GM19395 (cell line): ENCODE data around the gene NR1D1.
A peak's percentile ranks its signal among the peaks of the same experiment; 100 is the strongest.

Experiments
- ATAC-seq: cut with Tn5 transposase; IDR thresholded peaks from one replicate; pipeline ENCODE4 v1.9.1; 2021; ENCODE audit warnings: mild to moderate bottlenecking, moderate library complexity; ENCODE audit not compliant: unreplicated experiment

Gene NR1D1

DNA sequence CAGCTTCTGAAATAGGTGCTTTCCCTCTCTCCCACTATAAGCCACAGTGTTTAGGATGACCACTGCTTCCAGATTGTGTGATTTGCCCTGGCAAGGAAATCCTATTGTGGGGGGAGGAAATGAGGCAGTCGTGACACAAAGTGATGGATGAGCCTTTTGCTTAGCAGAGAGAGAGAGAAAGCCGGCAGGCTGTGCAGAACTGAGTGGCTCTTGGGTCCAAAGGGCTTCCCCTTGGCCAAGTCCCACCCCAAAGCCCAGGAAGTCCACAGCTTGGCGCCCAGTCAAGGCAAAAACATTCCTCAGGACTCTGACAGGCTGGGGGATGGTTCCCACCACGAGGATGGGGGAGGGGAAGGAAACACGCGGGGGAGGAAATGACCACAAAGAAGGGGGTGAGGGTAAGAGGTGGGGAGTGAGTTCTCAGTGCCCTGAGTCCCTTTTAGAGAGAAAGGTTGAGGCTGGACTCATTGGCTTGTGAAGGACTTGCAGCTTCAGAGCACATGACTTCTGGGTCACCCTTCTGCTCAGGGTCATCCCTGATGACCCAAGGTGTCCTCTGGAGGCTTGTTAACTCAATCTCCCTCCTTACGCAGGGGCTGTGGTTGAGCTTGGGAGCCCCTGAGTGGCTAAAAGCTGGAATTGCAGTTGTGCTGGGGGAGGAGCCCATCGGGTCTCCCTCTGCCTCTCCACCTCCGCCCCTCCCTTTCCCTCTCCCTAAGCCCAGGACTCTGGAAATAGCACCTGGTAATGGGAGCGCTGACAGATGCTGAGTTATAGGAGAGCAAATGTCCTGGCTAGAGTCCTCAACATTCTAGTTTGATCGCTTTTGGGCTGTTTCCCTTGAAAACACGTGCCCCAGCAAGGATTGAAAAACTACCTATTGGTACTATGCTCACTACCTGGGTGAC lies 11.1 kb upstream of the NR1D1 start:
- ATAC-seq = peak; percentile 60

DNA sequence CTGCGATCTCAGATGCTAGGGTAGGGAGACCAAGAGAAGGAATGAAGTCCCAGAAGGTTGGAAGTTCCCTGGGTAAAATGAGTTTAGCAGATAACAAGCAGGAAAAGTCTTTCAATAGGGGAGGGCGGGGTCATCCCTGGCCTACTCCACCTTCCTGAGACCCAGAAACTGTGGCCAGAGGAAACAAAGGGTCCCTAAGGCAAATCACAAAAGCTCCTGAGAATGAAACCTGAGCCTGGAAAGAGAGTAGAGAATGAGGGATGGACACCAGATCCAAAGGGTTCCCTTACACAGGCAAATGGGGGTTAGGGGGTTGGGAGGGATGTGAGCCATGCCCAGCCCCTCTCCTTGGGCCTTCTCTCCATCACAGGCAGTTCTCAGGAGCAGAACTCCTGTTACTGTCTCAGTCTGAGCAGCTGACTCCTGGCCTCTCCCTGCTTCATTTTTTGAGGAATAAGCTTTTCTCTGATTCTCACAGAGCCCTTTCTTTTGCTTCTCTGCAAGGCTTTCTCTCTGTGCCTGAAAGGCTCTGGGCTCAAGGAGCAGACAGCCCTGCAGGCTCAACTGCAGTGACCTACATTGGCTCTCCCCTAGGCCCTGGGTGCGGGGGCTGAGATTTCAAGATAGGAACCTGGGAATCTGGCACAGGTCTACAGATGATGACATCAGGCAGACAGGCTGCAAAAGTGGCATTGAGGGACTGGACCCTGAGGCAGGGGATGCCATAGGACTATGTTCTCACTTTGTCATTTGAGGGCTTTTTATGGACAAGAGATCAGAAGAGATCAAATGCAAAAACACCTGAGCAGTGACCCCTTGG lies 9.8 kb upstream of the NR1D1 start:
- no peak for ATAC-seq

DNA sequence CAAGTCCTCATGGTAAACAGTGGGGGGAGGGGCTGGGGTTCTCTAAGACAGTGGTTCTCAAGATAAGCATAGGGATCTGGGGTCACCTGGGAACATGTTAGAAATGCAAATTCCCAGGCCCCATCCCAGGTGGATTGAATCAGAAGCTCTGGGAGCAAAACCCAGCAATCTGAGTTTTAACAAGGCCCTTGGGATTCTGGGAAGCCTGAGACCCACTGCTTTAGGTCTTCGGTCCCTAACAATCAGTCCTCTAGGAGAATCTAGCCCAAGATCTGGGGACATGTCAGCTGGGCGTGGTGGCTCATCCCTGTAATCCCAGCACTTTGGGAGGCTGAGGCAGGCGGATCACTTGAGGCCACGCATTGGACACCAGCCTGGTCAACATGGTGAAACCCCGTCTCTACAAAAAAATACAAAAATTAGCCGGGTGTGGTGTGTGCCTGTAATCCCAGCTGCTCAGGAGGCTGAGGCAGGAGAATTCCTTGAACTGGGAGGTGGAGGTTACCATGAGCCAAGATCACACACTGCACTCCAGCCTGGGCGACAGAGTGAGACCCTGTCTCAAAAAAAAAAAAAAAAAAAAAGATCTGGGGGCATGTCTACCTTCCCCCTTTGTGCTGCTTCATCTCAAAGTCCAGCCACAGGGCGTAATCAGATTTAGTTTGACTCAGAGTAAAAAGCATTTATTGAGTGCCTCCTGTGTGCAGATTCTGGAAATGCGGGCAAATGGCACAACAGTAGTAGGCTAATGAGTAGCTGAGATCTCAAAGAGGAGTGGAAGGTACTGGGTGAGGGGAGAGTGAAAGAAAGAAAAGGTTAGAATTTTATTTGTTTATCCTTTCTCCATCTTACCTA lies 8.8 kb upstream of the NR1D1 start:
- no peak for ATAC-seq

DNA sequence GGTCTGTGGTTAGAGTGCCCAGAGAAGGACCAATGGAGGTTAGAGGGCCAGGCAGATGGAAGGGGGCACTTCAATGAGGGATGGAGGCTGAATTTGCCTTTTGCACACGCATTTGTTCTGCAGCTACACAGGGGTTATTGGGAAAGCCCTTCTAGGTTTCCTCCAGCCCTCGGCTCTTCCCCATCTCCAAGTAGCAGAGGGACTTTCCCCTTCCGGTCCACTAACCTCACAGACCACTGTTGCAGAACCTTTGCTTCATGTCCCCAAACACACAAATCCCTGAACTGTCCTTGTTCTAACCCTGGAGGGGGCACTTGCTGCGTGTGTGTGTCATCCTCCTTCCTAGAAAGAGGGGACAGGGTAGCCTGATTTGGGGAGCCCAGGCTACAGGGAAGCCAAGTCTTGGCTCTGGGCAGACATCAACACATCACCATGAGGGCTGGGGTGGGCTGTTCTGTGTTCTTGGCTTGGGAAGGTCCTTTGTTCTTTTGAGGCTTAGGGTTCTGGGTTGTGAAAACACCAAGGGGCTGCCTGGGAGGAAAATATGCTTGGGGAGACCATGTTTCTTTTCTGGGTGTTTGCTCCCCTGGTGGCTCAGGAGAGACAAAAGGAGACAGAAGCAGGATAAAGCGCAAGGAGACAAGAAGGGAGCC lies 7.3 kb upstream of the NR1D1 start:
- no peak for ATAC-seq

DNA sequence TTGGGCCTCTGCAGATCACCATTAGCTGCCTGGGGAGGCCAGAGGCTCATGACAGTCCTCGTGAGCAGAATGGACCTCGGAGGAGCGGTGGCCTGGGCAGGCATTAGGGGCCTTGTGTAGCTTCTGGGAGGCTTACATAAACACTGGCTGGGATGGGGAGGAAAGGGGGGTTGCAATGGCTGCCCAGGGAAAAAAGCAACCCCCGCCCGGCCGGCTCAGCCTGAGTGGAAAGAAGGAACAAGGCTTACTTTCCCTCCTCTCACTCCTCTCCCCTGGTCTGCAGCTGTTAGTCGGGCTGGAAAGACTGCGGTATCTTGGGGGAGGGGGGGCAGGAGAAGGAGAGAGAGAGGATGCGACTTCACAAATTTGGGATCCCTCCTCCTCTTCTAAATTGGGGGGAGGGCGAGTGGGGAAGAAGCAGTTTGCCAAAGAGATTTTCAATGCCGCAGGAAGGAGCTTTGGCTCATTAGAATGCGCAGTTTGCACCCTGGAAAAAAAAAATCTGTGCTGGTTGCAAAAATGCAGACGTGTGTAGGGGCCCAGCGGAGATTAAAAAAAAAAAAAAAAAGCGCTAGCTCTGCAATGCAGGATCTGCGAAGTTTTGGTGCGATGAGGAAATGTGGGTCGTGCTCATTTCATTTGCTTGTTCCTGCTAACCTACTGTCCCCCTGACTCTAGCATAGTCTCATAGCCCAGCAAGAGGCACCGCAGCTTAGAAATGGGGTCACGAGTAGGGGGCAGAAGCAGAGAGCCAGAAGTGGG lies 6.6 kb upstream of the NR1D1 start:
- ATAC-seq = no peak

DNA sequence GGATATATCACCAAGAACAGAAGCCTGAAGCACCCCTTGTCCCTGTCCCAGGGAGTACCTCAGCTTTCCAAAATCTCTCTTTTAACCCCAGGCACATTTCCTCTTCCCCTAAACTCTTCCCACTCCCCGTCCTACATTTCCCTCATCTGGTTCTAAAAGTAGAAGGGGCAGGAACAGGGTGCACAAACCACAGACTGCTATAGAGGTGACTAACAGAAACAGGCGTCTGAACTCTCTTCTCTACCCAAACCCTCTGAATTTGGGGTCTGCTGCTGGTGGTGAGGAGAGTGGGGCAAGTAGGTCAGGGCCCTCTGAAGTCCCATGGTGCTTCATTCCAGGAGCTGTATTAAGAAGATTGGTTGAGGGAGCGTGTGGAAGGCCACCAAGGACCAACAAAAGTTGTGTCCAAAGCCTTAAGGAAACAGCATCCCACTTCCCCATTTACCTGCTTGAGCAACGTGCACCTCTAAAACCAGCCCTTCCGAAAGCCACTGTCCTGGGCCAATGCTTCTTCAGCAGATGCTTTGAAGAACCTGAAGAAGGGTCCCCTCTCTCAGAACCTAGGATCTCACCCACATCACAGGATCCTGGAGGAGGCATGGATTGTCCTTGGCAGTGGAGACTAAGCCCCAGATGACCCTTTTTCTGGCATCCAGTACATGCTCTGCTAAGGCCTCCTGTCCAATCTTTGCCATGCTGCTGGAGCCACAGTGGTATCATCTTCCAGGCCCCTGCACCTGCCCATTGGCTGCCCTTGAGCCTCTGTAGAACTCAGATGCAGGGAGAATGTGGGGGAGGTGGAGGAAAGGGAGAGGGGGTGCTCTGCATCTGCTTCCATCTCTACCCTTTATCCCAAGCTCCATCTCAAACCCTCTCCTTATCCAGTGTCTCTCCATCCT lies 5.7 kb upstream of the NR1D1 start:
- ATAC-seq = no peak

DNA sequence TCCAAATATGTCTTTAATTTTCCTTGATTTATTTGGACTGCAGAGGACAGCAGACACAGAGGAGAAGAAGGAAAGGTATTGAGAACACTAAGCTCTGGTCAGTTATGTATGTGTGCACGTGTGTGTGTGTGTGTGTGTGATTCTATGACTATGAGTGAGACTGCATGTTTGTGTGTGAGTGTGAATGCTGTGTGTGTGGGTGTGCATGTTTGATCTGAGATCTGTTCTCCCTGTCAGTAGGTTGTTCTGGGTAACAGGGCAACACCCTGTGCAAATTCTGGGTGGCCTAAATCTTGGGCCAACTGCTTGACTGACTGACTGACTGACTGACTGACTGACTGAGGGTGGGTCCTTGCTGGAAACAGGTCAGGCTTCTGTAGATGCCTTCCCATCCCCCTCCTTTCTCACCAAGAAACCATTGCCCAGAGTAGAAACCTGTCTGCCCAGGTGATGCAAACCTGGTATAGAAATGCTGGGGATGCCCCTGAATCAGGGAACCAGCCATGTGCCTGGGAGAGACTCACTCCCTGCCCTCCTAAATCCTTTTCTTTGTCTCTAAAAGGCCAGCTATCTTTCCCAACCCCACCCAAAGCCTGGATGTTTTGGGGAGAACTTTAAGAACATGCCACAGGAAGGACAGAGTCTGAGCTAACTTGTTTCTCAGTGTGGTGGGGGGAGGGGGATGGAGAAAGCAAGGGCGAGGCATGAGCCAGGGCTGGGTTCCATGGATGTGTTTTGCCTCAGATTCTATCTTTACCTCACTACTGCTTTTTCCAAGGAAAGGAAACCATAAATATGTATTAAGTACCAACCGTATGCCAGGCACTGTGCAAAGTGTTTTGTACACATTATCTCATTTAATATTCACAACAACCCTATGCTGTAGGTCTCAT lies 4.5 kb upstream of the NR1D1 start:
- ATAC-seq = no peak

DNA sequence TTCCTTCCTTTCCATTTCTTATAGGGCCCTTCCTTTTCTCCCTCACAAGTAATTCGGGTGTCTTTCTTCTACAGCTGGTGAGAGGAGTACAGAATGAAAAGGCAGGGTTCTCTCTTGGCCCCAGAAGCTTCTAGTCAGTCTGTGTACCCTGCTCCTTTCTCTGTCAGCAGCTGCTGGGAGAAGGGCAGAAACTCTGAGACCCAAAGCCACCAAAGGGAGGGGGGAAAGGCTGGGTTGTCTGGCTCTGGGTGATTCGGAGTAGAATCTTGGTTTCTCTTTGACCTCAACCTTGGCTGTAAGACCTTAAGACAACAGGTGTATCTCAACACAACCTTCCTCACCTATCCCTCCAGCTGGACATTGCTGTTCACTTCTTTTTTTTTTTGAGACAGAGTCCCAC lies 3.3 kb upstream of the NR1D1 start:
- no peak for ATAC-seq

DNA sequence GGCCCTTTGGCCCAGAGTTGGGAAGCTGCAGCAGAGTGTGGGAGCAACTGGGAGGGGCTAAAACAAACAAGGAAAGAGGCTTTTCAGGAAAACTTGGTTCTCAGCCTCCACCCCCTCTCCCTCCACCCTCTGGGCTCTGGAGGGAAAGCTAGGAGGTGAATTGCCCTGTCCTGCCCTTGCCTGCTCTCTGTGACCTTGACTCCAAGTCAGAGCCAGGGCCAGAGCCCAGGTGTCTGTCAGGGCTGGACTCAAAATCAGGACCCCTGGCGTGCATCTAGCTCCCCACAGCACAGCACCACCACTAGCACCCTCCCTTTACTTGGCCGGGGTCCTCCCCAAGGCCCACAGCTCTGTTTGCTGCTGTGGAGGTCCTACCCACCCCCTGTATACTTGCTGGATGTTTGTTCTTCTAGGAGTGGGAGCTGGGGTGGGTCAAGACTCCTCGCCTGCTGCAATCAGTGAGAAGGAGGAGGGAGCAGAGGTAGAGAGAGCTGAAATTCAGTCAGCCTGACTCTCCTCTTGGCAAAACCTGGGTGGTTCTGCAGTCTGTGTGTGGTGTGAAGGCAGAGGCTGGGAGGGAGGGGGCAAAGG lies 2.8 kb upstream of the NR1D1 start:
- ATAC-seq = no peak

DNA sequence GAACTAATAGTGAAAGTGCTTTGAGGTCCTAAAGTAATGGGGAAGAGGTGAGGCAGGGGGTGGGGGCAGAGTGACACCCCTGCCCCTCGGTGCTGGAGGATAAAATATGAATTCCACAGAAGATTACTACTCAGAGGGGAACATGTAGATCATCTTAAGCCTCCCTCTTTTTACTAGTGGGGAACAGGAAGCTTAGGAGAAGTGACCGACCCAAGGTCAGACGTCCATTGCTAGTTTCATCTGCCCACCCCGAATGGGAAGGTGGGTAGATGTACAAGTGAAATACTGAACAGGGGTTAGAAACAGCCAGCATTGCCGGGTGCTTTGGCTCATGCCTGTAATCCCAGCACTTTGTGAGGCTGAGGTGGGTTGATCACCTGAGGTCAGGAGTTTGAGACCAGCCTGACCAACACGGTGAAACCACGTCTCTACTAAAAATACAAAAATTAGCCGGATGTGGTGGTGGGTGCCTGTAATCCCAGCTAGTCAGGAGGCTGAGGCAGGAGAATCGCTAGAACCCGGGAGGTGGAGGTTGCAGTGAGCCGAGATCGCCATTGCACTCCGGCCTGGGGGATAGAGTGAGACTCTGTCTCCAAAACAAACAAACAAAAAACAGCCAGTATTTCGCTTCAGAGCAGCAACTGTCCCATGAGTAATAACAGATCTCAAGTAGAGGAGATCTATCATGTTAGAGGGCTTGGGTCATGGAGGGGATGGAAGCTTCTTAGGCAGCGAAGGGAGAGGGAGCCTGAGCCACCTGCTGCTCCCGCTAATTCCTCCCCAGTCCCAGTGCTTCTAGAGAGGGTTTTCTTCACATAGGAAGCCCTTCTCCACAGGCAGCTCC lies 1.2 kb upstream of the NR1D1 start:
- ATAC-seq = no peak

DNA sequence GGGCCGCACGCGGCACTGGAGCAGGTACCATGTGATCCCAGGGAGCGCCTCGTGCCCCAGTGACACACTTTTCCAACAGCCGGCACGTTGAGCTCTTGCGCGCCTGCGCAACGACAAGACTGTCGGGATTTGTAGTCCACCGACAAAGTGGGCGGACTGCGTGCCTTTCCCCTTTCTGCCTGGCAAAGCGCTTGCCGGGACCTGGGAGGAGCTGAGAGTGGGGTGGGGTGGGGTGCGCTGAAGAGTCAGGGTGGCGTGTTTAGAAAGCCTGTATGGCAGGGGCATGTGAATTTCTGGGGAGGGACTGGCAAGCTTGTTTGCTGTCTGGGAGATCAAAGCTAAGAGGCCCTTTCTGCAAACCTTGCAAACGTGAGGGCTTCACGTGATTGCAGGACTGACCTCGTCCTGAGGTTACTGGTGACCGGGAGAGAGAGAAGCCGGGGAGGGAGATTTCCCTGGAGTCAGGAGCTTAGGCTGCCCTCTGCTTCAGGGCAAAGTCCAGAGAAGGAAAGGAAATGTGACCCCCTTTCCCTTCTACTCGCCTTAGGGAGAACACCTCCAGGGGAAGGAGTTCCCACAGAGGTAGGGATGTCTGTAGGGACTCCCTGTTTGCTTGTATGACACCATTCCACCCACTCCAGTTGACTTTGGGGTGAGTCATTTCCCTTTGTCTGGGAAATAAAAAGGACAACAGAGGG lies 429 bp upstream of the NR1D1 start:
- no peak for ATAC-seq

DNA sequence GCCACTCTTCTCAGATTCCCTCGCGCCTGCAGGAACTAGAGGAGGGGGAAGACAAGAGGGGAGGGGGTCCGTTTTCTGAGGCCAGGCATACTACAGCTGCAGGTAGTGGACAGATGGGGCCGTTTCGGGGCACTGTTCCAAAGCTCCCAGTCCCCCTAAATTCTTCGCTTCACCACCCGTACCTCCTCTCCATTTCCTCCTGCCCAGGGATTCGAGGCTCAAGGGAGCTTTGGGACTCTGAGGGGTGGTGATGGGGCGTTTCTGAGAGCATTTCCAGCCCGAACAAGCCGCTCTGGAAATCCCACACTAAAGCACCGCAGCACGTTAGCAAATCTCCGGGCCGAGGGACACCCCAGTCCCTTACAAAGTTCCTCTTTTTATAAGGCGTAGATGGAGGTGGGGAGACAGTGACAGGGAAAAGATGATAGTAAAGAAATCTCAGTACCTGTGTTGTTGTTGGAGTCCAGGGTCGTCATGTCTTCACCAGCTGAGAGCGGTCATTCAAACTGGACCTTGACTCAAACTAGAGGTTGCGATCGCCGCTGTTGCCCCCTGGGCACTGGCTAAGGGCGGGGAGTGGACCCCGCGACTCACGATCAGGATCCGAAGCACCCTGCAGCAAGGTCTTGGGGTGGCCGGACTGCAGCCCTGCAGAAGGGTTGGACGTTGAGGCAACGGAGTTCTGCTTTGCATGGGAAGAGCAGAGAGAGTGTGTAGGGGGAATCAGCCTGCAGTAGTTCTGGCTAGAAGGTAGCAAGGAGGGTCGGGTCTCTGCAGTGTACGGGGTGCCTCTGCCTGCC lies 570 bp downstream of the NR1D1 start:
- no peak for ATAC-seq

DNA sequence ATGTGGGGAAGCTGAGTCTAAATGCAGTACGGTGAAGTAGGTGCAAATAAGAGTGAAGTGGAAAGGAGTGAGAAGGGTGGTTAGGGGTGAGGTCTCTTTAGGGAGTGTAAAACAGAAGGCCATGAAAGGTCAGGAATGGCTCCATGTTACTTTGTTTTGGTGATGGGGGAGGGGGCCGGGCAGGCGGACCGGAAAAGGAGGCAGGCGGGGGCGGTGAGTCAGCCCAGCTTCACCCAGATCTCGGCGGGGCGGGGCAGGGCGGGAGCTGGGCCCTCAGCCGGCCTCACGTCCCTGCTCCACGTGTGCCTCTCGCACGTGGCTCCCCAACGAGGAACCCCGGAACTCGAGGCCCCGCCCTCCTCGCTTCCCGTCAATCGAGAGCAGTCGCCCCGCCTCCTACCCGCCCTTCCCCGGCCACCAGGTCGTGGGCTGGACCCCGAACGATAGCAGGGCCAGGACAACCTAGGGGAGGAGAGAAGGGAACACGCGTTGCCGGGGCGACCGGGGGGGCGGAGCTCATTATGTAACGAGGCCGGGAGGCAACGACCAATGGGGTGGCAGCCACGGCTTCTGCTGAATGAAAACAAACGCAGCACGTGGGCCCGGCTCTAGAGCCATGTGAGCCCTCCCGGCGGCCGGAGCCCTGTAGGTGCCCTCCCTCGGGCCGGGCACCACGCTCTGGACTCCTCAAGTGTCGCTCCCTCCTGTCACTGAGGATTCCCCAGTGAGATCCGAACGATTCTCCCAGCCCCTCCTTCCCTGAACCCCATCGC lies 1.4 kb downstream of the NR1D1 start:
- peak; percentile 55 for ATAC-seq
